GM21367 (cell line): ENCODE results near the gene MRPL55.
A peak's percentile ranks its signal among the peaks of the same experiment; 100 is the strongest.
"Not testable (repeated sequence)": the region's sequence is repeated elsewhere in the genome, so short reads cannot be mapped to it uniquely, and the experiment has no call there.

Experiments
- ATAC-seq: cut with Tn5 transposase; IDR thresholded peaks from one replicate; pipeline ENCODE4 v1.9.1; 2021; ENCODE audit not compliant: unreplicated experiment

MRPL55 gene

GRCh38 chr1:228125185-228125584, 16.1 kb upstream of the MRPL55 start:
- ATAC-seq = no peak

GRCh38 chr1:228123505-228123904, 14.4 kb upstream of the MRPL55 start:
- no peak for ATAC-seq

GRCh38 chr1:228122921-228123441, 13.9 kb upstream of the MRPL55 start:
- no peak for ATAC-seq

- ATAC-seq = no peak
Observed at GRCh38 chr1:228120857-228121489, 11.9 kb upstream of the MRPL55 start.

GRCh38 chr1:228120351-228120750, 11.3 kb upstream of the MRPL55 start:
- no peak for ATAC-seq

GRCh38 chr1:228118040-228118439, 8.9 kb upstream of the MRPL55 start:
- ATAC-seq = no peak

- no peak for ATAC-seq
Observed at GRCh38 chr1:228117335-228117734, 8.2 kb upstream of the MRPL55 start.

- no peak for ATAC-seq
Observed at GRCh38 chr1:228114827-228115226, 5.7 kb upstream of the MRPL55 start.

GRCh38 chr1:228112617-228113016, 3.5 kb upstream of the MRPL55 start:
- ATAC-seq = no peak

GRCh38 chr1:228112167-228112566, 3.1 kb upstream of the MRPL55 start:
- no peak for ATAC-seq

- ATAC-seq = not testable (repeated sequence)
Observed at GRCh38 chr1:228111315-228111714, 2.2 kb upstream of the MRPL55 start.

GRCh38 chr1:228110556-228110955, 1.5 kb upstream of the MRPL55 start:
- no peak for ATAC-seq

- peak; percentile 5 for ATAC-seq
Observed at GRCh38 chr1:228109962-228110488, 926 bp upstream of the MRPL55 start.

- ATAC-seq = no peak
Observed at GRCh38 chr1:228108742-228109072, 392 bp downstream of the MRPL55 start.

GRCh38 chr1:228108055-228108690, 926 bp downstream of the MRPL55 start:
- ATAC-seq = no peak

GRCh38 chr1:228107636-228108035, 1.5 kb downstream of the MRPL55 start:
- ATAC-seq = no peak

GRCh38 chr1:228106800-228107054, 2.4 kb downstream of the MRPL55 start:
- no peak for ATAC-seq

GRCh38 chr1:228105996-228106799, 2.9 kb downstream of the MRPL55 start:
- ATAC-seq = no peak

GRCh38 chr1:228105270-228105995, 3.7 kb downstream of the MRPL55 start:
- no peak for ATAC-seq

- no peak for ATAC-seq
Observed at GRCh38 chr1:228104526-228105269, 4.4 kb downstream of the MRPL55 start.
